HG02623 (cell line): Measurements from ENCODE around the gene CLIP4.

Experiments used
- ATAC-seq: cut with Tn5 transposase; IDR thresholded peaks from one replicate; pipeline ENCODE4 v1.9.1; 2021; ENCODE audit warnings: moderate library complexity; ENCODE audit not compliant: unreplicated experiment

CLIP4 gene

GRCh38 chr2:29182920-29183319 is 67.7 kb downstream of the CLIP4 start:
- no peak for ATAC-seq

DNA sequence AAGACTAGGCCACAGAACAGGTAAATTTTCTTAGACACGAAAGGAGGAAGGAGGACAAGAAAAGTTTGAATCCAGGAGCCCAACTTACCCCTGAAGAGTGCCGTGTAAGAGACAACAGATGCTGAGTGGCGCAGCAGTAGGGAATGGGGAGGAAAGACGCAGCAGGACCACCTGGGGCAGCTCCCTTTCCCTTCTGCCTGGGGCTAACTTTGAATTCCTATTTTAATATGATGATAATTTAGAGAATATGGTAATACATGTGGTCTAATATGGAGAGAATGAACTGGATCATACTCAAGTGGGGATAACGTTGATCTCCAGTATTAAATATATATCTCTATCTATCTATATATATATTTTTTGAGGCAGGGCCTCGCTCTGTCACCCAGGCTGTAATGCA is 69.3 kb downstream of the CLIP4 start:
- no peak for ATAC-seq

DNA sequence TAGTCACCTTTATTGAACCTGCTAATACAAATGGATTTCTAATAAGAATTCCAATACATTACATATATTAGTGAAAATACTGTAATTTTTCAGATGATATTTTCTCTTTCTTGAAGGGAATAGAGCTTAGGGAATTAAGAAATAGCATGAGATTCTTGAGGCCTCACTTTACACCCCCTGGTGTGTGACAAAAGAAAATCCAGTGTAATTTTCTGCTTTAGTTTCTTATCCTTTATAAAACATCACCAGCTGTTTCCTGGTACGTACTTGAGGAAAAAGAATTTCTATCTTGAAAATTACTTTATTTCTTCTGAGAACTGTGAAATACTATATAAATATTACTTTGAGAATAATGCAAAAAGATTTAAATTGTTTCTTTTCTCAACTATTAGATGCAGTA is 71.6 kb downstream of the CLIP4 start:
- no peak for ATAC-seq

DNA sequence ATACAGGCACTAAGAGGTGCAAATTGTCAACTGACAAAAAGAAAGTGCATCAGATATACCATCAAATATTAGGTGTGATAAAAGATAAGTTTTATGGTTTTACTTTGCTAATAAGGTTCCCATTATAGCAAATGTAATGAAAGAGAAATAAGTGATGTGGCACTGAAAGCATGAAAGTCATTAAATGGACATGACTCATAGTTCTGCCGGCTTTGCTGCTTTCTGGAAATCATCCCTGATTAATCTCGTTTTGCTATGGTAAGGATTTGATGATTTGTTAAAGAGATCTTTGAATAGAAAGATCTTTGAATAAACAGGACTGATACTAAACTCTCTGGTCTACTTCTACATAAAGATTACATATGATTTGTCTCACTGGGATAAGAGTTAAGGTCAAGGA is 72.7 kb downstream of the CLIP4 start:
- ATAC-seq, result no peak

- ATAC-seq, result peak; percentile 47
Observed at GRCh38 chr2:29189052-29189451, 73.8 kb downstream of the CLIP4 start.

DNA sequence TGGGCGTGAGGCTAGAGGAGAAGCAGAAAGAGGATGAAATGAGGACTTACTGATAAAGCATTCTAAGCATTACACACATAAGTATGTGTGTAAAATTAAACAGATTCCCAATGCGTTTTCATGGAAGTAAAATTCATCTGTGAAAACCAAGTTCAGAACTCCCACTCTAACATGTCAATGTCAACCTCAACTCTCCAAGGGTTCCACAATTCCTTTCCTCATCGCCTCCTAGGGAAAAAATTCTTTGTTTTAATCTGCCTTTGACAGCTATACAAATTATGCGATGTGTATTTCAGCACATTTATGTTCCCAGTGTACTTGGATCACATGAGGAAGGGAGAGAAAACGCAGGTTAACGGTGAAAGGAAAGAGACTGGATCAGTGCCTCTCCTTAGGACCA is 76.6 kb downstream of the CLIP4 start:
- no peak for ATAC-seq

GRCh38 chr2:29192526-29192925 is 77.3 kb downstream of the CLIP4 start:
- no peak for ATAC-seq

DNA sequence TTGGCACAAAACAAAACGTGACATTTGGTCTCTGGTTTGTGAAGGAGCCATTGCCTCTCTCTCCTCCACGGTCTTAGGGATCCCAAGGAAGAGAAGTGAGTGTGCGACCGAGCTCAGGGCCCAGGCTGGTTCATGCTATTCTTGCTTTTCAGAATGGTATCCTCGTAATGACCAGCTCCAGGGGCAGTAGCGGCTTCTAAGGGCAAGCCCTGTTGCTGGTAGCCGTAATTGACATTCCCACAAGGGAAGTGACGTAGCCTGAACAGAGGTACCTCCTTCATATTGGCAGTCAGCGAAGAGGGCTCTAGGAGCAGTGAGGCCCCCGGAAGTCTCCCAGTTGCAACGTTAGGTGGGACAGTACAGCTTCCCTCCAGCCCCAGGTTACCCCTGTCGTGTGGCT is 77.9 kb downstream of the CLIP4 start:
- no peak for ATAC-seq

DNA sequence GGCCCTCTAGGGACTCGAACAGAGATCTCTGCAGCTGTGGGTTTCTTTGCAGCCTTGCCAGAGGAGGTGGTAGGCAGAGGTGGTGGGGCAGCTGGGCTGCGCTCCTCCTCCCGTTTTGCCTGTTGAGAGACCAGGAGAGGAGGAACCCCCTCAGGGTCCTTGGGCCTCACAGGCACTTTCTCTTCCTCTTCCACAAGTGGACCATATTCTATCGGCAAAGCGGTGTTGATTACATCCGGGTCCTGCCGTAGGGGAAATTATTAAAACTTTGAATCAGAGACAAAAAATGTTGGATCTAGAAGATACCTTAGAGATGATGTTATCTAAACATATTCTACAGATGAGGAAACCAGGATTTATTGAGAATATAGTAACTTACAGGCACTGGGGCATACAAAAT is 78.5 kb downstream of the CLIP4 start:
- ATAC-seq, result no peak

GRCh38 chr2:29195796-29196195 is 80.6 kb downstream of the CLIP4 start:
- no peak for ATAC-seq

- ATAC-seq, result no peak
Observed at GRCh38 chr2:29196792-29197788, 81.9 kb downstream of the CLIP4 start.

GRCh38 chr2:29201979-29202378 is 86.8 kb downstream of the CLIP4 start:
- ATAC-seq, result no peak

DNA sequence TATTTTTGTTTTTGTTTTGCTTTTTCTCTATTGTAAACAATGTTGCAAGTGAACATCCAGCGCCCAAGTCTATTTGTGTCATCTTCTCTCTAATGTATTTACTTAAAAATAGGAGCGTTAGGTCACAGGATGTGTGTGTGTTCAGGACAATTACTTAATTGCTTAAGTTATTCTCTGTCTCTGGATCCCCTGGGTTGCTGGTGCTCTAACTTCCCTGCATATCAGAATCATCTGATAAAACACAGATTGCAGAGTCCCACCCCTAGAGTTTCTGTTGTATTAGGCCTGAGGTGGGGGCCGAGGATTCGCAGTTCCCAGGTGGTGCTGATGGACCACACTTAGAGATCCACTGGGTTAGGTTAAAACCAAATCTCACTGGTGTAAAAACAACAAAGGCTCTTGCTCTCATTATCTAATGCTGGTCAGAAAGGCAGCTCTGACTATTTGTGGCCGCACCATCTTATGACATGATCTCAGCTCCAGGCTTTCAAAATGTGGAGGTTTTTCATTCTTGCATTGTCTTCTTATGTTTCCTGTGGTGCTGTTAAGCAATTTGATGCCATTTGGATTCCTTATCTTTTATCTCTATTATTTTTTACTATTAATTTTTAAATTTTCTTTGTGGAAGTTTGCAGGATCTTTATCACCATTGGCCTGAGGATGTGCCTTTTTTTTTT is 87.7 kb downstream of the CLIP4 start:
- no peak for ATAC-seq

- ATAC-seq, result no peak
Observed at GRCh38 chr2:29206941-29207340, 91.7 kb downstream of the CLIP4 start.

DNA sequence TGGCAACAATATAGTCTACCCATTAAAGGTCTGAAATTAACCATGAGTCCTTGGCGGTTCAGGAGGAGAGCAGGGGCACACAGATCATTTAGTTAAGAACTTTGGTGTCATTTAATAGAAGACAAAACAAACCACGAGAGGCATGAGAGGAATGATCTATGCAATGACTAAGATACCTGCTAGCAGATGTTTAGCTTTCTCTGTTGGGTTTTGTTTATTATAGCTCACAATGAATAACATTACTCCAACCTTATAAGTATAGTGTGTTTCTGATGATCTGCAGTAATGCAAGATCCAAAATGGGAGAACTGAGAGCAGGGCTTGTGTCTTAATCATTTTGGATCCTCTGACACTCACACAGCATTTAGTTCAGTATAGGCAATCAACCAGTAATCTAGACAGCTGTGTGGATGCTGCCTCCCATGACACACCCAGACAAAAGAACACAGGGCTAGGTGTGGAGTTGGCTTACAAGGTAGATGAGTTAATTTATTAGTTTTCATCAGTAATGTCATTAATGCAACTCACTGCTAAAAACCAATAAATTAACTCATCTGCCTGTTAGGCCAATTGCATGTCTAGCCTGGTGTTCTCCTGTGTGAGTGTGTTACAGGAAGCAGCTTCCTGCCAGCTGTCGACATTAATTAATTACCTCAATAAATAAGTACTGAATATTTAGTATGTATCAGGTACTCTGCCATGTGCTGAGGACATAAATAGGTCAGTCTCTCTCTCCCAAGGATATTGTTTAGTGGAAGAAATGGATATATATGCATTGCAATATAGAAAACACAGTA is 92.3 kb downstream of the CLIP4 start:
- ATAC-seq, result no peak

DNA sequence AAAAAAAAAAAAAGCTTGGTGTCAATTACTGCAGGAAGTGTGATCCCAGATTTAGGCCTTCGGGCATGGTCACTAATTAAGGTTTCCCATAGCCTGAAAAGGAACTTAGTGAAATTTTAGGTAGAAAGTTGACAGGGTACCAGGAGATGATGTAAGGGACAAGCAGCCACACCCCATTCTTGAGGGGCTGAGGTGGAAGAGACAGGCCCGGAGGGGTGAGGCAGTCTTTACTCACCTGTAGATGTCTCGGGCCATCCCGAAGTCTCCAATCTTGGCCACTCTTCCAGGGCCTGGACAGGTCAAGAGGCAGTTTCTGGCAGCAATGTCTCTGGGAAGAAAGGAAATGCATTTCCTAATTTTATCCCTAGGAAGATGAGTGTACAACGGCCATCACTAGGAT is 94.3 kb downstream of the CLIP4 start:
- ATAC-seq, result no peak

DNA sequence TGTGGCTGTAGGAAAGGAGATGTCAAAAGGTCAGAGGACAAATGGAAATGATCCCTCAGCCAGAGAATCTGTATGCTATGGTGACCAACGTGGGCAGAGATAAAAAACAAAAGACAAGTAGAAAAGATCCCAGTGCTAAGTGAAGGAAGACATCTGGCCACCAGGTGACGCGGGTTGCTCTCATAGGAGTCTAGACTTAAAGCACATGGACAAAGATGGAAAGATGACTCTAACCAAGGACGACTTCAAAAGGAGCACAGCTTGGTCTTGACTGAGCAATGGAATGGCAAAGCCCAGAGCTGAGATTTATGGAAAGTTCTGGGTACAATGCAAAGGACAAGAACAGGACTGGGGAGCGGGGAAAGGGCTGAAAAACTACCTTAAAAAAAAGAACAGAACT is 96.8 kb downstream of the CLIP4 start:
- no peak for ATAC-seq

- ATAC-seq, result no peak
Observed at GRCh38 chr2:29213888-29214291, 98.7 kb downstream of the CLIP4 start.

- no peak for ATAC-seq
Observed at GRCh38 chr2:29215073-29215472, 99.9 kb downstream of the CLIP4 start.

- ATAC-seq, result no peak
Observed at GRCh38 chr2:29215739-29216608, 100.8 kb downstream of the CLIP4 start.

DNA sequence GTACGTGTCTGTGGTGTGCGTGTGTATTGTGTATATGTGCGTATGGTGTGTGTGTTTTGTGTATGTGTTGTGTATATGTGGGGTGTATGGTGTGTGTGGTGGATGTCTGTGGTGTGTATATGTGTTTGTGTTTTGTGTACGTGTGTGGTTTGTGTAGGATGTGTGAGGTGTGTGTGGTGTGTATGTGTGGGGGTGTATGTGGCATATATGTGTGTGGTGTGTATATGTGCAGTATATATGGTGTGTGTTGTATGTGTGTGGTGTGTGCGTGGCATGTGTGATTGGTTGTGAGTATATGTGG is 101.3 kb downstream of the CLIP4 start:
- ATAC-seq, result no peak
